GM21447 (cell line): Measurements from ENCODE around the gene IDI2.
A peak's percentile ranks its signal among the peaks of the same experiment; 100 is the strongest.
"Not testable (repeated sequence)": the region's sequence is repeated elsewhere in the genome, so short reads cannot be mapped to it uniquely, and the experiment has no call there.

Experiments used
- ATAC-seq: cut with Tn5 transposase; IDR thresholded peaks from one replicate; pipeline ENCODE4 v1.9.1; 2021; ENCODE audit not compliant: unreplicated experiment

Gene IDI2

GRCh38 chr10:1009947-1010346 is 15.7 kb downstream of the IDI2 start:
- ATAC-seq, result not testable (repeated sequence)

- no peak for ATAC-seq
These were observed 16.6 kb downstream of the IDI2 start for GRCh38 chr10:1009071-1009494.

GRCh38 chr10:1007583-1007982 is 18.1 kb downstream of the IDI2 start:
- no peak for ATAC-seq

- no peak for ATAC-seq
These were observed 19.1 kb downstream of the IDI2 start for GRCh38 chr10:1006573-1006972.

- ATAC-seq, result no peak
These were observed 21.6 kb downstream of the IDI2 start for GRCh38 chr10:1003884-1004670.

- no peak for ATAC-seq
These were observed 23.1 kb downstream of the IDI2 start for GRCh38 chr10:1002425-1003006.

- no peak for ATAC-seq
These were observed 28.2 kb downstream of the IDI2 start for GRCh38 chr10:997266-998022.

GRCh38 chr10:996031-996430 is 29.6 kb downstream of the IDI2 start:
- ATAC-seq, result no peak

- ATAC-seq, result no peak
These were observed 30.1 kb downstream of the IDI2 start for GRCh38 chr10:995559-995926.

GRCh38 chr10:994836-995558 is 30.7 kb downstream of the IDI2 start:
- no peak for ATAC-seq

GRCh38 chr10:992871-993270 is 32.8 kb downstream of the IDI2 start:
- ATAC-seq, result no peak

- ATAC-seq, result no peak
These were observed 33.2 kb downstream of the IDI2 start for GRCh38 chr10:992467-992866.

GRCh38 chr10:990808-991207 is 34.9 kb downstream of the IDI2 start:
- no peak for ATAC-seq

GRCh38 chr10:988667-989545 is 36.8 kb downstream of the IDI2 start:
- peak; percentile 11 for ATAC-seq

- ATAC-seq, result peak; percentile 94
These were observed 37.6 kb downstream of the IDI2 start, which contains the start of gene GTPBP4 for GRCh38 chr10:987870-988666. Gene GTPBP4 (plus strand): TSS chr10:988434. CDS start chr10:988480, 46 bp downstream.

- ATAC-seq, result peak; percentile 1
These were observed 38.1 kb downstream of the IDI2 start for GRCh38 chr10:987620-987869.

GRCh38 chr10:986881-987619 is 38.6 kb downstream of the IDI2 start:
- no peak for ATAC-seq

- no peak for ATAC-seq
These were observed 39.4 kb downstream of the IDI2 start for GRCh38 chr10:986137-986825.
